ENCODE results near the gene KLHL17. TPM values are rescaled to one million over a fixed set of nuclear protein-coding genes. Genes with fewer than 3 reads are reported as not detected.

KLHL17 gene
- total RNA-seq, 2 donors from 2014 or later, result 10.9 to 24.5 TPM

DNA sequence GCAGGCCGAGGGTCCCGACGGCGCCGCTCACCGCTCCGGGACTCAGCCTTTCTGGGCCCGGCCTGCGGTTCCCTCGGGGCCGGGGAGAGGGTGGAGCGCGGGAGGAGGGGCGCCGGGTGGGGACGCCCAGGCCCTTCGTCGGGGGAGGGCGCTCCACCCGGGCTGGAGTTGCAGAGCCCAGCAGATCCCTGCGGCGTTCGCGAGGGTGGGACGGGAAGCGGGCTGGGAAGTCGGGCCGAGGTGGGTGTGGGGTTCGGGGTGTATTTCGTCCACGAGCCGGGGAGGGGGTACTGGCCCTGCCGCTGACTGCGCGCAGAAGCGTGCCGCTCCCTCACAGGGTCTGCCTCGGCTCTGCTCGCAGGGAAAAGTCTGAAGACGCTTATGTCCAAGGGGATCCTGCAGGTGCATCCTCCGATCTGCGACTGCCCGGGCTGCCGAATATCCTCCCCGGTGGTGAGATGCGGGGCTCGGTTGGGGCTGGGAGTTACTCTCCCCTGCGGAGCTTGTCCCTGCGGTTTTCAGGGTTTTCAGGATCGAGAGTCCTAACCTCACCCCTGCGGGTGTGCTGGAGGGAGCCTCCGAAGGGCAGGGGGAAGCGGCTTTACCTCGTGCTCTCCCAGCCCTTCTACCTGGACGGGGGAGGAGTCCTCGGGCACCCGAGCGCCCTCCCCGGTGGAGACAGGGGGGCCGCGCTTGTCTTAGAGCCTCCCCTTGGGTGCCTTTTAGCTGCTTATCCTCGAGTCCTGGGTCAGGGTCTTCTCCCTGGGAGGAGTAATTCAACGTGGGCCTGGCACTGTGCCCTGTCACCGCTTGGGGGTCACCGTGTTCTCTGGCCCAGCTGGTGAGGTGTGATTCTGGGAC lies 34.6 kb upstream of the KLHL17 start:
- H3K9me3 ChIP-seq, result no peaks in the 10 kb centered on the region
- DNase-seq (ENCODE audit: low spot score), result no peak
- H3K36me3 ChIP-seq, result no peaks in the 10 kb centered on the region
- WGBS, result 6% methylated on average over 65 of the region's 65 CpGs
- intact Hi-C loops (cut with DNase I), result no loop called here
- peaks cover 12% of the 10 kb centered on the region for H3K4me1 ChIP-seq (replicated peaks)
- TF ChIP-seq, protein P1, sequence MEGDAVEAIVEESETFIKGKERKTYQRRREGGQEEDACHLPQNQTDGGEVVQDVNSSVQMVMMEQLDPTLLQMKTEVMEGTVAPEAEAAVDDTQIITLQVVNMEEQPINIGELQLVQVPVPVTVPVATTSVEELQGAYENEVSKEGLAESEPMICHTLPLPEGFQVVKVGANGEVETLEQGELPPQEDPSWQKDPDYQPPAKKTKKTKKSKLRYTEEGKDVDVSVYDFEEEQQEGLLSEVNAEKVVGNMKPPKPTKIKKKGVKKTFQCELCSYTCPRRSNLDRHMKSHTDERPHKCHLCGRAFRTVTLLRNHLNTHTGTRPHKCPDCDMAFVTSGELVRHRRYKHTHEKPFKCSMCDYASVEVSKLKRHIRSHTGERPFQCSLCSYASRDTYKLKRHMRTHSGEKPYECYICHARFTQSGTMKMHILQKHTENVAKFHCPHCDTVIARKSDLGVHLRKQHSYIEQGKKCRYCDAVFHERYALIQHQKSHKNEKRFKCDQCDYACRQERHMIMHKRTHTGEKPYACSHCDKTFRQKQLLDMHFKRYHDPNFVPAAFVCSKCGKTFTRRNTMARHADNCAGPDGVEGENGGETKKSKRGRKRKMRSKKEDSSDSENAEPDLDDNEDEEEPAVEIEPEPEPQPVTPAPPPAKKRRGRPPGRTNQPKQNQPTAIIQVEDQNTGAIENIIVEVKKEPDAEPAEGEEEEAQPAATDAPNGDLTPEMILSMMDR (IDR thresholded peaks at IDR 0.05), result no peak
- no peak for TF ChIP-seq POLR2AphosphoS5 (IDR thresholded peaks at IDR 0.05)
- TF ChIP-seq POLR2A (IDR thresholded peaks at IDR 0.05), result no peak
- H3K27ac ChIP-seq, result no peak overlapping the region
- peak overlapping the region in 1 of 2 donors; percentile 53 for H3K4me3 ChIP-seq
- H3K27me3 ChIP-seq (replicated peaks; ENCODE audit: insufficient read depth), result no peaks in the 10 kb centered on the region

DNA sequence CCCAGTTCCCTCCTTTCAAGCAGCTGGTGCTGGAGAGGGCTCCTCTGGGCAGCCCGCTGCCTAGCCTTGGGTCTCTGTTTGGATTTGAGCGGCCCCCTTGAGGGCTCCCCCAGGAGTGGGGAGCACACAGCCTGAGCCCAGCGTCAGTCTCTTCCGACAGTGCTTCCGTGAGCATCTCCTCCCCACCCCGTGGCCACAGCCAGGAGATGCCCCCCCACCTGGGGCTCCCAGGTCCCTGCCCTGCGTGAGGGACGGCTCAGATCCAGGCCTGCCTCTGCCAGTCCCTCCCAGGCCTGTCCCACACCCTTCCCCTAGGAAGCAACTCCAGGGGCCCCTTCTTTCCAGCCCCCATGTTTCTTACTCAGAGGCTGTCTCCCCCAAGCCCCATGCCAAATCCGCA lies 33.1 kb upstream of the KLHL17 start:
- H3K27me3 ChIP-seq (replicated peaks; ENCODE audit: insufficient read depth), result no peaks in the 10 kb centered on the region
- no peak for DNase-seq (ENCODE audit: low spot score)
- WGBS, result 52% methylated on average over 7 of the region's 9 CpGs
- no peak overlapping the region for H3K4me3 ChIP-seq
- no peaks in the 10 kb centered on the region for H3K36me3 ChIP-seq
- H3K9me3 ChIP-seq, result no peaks in the 10 kb centered on the region
- TF ChIP-seq POLR2A (IDR thresholded peaks at IDR 0.05), result no peak
- peaks cover 6% of the 10 kb centered on the region for H3K4me1 ChIP-seq (replicated peaks)
- H3K27ac ChIP-seq, result no peak overlapping the region
- intact Hi-C loops (cut with DNase I), result no loop called here

DNA sequence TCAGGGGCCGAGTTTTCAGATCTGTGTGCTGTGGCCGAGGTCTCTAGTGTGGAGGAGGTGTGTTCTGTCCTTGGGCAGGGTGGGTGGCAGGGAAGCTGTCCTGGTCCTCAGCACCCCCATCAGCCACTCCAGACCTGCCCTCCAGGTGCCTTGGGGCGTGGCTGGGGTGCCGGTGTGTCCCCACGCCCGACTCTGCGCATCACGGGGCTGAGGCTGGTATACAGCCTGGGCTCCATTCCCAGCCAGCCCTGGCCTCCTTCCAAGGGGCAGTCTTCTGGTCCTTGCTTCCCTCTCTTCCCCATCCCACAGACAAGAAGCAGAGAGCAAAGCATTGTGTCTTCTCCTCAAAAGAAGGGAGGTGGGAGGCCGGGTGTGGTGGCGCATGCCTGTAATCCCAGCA lies 32.6 kb upstream of the KLHL17 start:
- WGBS, result 56% methylated on average over 10 of the region's 10 CpGs
- Histone ChIP-seq H3K4me3 (no peak overlapping the region), H3K27ac (no peak overlapping the region), H3K9me3 (no peaks in the 10 kb centered on the region), H3K4me1 (replicated peaks) (peaks cover 9% of the 10 kb centered on the region), H3K27me3 (replicated peaks; ENCODE audit: insufficient read depth) (no peaks in the 10 kb centered on the region), H3K36me3 (no peaks in the 10 kb centered on the region)
- TF ChIP-seq, protein P1 (IDR thresholded peaks at IDR 0.05), result no peak
- no peak for TF ChIP-seq POLR2AphosphoS5 (IDR thresholded peaks at IDR 0.05)
- TF ChIP-seq POLR2A (IDR thresholded peaks at IDR 0.05), result no peak
- intact Hi-C loops (cut with DNase I), result no loop called here
- no peak for DNase-seq (ENCODE audit: low spot score)

DNA sequence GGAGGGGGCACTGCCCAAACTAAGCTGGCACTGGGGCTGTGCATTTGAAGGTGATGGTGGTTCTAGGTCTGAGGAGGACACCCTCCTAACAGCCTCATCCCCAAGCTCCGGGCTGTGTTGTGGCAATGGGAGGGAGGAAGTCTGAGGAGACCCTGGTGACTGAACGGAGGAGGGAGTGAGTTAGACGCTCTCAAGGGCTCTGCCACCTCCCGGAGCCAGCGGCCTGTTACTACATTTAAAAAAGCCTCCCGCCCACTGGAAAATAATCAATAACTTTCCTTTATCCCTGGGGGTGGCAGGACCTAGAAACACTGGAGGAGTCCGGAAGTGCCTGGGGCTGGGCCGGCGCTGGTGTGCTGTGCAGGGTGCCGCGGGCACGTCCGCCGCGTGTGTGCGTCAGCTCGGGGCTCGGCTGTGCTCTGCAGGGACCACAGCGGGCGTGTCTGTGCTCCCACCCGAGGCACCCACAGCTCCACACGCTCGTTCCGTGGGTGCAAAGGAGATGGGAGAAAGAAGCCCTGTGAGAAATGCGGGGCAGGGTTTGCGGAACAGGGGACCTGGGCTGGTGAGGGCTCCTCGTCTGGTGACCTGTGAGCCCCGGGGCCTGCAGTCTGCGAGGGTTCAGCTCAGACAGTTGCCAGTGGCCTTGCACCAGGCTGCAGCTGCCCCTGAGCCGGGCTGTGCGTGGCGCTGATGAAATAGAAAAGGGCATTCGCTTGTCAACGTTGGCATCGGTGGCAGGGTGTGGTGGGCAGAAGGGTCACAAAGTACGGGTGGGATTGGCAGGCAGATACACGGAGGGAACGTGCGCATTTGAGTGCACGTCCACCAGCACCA lies 31.3 kb upstream of the KLHL17 start:
- Histone ChIP-seq H3K27ac (no peak overlapping the region), H3K4me1 (replicated peaks) (peaks cover 17% of the 10 kb centered on the region), H3K4me3 (no peak overlapping the region), H3K27me3 (replicated peaks; ENCODE audit: insufficient read depth) (no peaks in the 10 kb centered on the region), H3K36me3 (no peaks in the 10 kb centered on the region), H3K9me3 (no peaks in the 10 kb centered on the region)
- no peak for DNase-seq (ENCODE audit: low spot score)
- 78% methylated on average over 40 of the region's 40 CpGs for WGBS
- TF ChIP-seq POLR2A (IDR thresholded peaks at IDR 0.05) (no peak), POLR2AphosphoS5 (IDR thresholded peaks at IDR 0.05) (no peak)
- TF ChIP-seq, protein P1 (IDR thresholded peaks at IDR 0.05), result no peak
- intact Hi-C loops (cut with DNase I), result no loop called here

Data from prostate gland (tissue), 2 donors.